D721Med (cell line): ENCODE results near the gene PRSS53.

Source experiments
- DNase-seq: peaks from one replicate; pipeline ENCODE4 v3.0.0; 2011; ENCODE audit warnings: low spot score; ENCODE audit not compliant: insufficient read length
- FAIRE-seq: peaks from 2 replicates; lab custom pipeline; 2011; peaks lifted over from hg19 to GRCh38; lab: Jason Lieb, UNC
- TF ChIP-seq, protein P1 (sequence below): IDR thresholded peaks from 2 replicates; pipeline ENCODE4 v1.5.1; 2012; ENCODE audit warnings: mild to moderate bottlenecking, control low read depth; ENCODE audit not compliant: insufficient read depth; ENCODE audit errors: missing control alignments

The PRSS53 gene

DNA sequence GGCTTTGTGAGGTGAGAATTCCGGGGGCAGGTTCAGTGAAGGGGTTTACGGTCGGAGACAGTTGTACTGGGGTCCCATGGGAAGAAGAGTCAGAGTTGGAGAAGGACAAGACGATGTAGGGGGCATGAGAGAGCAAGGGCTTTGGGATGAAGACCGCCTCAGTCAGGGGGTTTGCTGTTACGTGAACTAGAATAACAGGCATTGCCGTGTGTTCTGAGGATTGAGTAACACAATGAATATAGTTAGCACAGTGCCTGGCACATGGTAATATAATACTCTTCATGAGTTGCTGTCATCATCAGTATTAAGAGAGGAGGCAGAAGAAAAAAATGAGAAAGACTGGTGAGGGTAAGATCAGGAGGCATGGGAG, 13.9 kb downstream of the PRSS53 start:
- FAIRE-seq (no peak), DNase-seq (no peak)
- TF ChIP-seq, protein P1, sequence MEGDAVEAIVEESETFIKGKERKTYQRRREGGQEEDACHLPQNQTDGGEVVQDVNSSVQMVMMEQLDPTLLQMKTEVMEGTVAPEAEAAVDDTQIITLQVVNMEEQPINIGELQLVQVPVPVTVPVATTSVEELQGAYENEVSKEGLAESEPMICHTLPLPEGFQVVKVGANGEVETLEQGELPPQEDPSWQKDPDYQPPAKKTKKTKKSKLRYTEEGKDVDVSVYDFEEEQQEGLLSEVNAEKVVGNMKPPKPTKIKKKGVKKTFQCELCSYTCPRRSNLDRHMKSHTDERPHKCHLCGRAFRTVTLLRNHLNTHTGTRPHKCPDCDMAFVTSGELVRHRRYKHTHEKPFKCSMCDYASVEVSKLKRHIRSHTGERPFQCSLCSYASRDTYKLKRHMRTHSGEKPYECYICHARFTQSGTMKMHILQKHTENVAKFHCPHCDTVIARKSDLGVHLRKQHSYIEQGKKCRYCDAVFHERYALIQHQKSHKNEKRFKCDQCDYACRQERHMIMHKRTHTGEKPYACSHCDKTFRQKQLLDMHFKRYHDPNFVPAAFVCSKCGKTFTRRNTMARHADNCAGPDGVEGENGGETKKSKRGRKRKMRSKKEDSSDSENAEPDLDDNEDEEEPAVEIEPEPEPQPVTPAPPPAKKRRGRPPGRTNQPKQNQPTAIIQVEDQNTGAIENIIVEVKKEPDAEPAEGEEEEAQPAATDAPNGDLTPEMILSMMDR, result no peak

DNA sequence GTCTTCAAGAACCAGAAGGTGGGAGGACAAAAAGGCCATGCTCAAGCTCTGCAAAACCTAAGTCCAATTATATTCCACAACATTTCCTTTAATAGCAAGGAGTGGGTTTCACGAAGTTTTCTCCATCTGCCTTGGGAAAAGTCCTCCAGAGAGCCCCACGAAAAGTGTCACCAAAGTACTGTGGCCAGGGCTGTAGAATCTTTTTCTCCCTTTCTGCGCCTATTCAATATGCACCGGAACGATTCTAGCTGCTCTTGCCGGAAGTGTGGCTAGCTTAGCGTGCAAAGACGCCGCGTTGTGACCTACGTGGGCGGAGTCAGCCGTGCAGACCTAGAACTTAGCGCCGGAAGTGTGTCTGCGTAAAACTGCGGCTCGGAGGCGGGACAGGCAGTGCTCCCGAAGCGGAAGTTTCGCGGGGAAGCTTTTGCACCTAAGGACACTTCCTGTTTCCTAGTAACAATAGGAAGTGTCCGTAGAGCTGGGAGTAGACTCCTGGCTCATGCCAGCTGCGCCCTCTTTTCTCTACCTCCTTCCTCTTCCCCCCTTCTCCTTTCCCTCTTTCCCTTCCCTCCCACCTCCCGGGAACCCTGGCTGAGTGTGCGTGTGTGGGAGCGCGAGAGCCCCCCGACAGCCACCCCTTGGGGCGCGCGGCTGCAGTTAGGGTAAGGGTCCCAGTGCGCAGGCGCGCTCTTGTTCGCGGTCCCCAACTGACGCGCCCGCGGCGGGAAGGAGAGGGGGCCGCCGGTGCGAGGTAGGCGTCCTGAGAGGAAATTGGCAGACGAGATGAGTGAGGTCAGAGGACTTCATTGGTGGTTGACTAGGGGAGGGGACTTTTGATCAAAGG, 14.6 kb downstream of the PRSS53 start, which contains the start of the genes ZNF646 and ZNF668:
TSS of gene ZNF646 (plus strand) at position 453 of the 844 bp plus-strand sequence. CDS start 1,903 bp downstream, outside the sequence.
TSS of gene ZNF668 (minus strand) at position 271 of the 844 bp plus-strand sequence. CDS start 9,781 bp downstream, outside the sequence.
- TF ChIP-seq, protein P1, result no peak
- DNase-seq (peak; percentile 95), FAIRE-seq (no peak)

DNA sequence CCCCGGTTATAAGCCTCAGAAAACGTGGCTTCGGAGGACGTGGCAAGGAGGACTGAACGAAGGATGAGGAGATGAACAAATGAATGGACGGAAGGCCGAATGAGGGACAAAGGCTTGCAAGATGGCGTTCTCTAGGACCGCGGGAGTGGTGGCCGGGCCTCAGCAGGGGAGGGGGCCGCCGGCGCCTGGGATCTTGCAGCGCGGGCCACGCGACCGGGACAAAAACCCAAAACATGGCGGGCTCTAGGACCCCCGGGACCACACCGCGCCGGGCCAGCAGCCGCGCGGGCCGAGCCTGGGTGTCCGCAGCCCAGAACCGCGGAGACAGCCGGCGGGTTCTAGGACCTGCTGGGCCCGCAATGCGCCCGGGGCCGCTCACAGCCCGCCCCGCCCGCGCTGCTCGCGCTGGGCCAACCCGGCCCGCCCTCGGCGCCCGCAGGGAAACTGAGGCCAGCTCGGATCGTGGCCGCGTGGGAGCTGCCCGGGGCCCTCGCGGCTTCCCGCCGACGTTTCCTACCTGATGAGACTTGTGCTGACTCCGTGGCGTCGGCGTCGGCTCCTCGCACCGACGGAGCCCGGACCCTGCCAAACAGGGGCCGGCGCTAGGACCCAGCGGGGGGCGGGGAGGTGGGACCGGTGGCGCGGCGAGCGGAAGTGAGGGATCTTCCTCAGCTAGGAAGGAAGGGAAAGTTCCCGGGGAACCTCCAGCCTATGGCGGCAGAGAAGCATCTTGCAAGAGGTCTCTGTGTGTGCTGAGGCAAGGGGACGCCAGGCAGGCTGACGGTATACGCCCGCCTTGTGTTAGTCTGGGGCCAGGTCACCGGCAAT, 15.4 kb downstream of the PRSS53 start:
- FAIRE-seq, result no peak
- peak; percentile 74 for DNase-seq
- TF ChIP-seq, protein P1, result no peak

DNA sequence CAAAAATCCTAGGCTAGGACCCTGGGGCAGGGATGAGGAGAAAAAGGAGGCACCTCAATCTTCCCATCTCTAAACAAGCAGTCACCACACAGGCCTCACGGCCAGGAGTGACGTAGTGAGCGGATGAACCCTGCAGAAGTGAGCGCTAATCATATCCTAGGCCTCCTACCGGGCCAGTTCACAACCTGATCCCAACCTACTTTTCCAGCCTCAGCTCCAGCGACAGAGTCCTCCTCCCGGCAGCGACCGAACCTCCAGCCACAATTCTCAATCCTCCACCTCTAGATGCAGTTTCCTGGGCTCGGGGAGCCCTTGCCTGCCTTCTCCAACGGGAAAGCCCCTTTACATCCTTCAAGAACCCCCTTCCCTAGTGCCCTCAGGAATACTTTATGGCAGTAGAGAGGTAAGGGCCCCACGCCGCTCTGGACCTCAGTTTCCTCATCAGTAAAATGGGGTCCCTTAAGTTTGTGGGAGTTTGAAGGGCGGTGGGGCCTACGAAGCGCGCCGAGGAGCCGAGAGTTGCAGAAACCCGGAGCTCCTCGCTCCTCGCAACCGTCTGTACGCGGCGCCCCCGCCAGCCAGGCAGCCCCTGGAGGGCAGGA, 16.1 kb downstream of the PRSS53 start:
- DNase-seq (no peak), FAIRE-seq (no peak)
- TF ChIP-seq, protein P1, result no peak

DNA sequence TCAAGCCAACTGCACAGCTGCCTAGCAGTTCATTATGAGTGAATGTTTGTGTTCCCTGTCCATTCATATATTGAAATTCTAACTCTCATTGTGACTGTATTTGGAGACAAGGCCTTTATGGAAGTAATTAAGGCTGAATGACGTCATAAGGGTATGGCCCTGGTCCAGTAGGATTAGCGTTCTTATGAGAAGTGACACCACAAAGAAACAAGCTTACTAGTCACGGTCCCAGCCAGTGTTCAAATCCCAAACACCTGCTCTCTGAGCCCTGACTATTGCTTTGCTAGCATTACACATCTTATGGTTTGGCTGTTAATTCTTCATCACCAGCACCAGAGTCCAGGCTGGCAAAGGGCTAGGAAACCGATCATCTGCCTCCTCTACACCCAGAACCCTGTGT, 16.9 kb downstream of the PRSS53 start:
- FAIRE-seq, result no peak
- no peak for DNase-seq
- TF ChIP-seq, protein P1, result no peak

DNA sequence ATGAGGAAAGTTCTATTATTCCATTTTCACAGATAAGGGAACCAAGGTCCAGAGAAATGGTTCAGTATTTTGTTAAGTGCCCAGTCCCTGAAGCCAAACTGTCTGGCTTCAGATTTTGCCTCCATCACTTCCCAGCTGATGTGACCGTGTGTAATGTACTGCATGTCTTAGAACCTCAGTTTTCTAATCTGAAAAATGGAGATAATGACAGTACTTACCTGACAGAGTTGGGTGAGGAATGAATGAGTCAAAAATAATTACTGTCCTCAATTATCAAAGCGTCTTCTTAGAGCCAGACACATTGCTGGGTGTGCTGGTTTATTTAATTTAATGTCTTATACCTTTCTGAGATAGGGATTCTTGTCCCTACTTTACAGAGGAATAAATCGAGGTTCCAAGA, 21.4 kb downstream of the PRSS53 start:
- FAIRE-seq (no peak), DNase-seq (no peak)
- TF ChIP-seq, protein P1, result no peak
